Neural progenitor cell (in vitro differentiated cells): Measurements from ENCODE around the gene ELFN1.

ENCODE experiments used
- EZH2phosphoT487 ChIP-seq: fragments of 200-600 bp; sonication (generic); IDR thresholded peaks from 2 replicates; pipeline ENCODE4 v1.6.1; 2017; ENCODE audit warnings: antibody characterized with exemption
- TF ChIP-seq, protein P1 (sequence below): fragments of 200-600 bp; sonication (generic); IDR thresholded peaks from 2 replicates; pipeline ENCODE4 v1.5.1; 2017; ENCODE audit warnings: antibody characterized with exemption, mild to moderate bottlenecking

DNA sequence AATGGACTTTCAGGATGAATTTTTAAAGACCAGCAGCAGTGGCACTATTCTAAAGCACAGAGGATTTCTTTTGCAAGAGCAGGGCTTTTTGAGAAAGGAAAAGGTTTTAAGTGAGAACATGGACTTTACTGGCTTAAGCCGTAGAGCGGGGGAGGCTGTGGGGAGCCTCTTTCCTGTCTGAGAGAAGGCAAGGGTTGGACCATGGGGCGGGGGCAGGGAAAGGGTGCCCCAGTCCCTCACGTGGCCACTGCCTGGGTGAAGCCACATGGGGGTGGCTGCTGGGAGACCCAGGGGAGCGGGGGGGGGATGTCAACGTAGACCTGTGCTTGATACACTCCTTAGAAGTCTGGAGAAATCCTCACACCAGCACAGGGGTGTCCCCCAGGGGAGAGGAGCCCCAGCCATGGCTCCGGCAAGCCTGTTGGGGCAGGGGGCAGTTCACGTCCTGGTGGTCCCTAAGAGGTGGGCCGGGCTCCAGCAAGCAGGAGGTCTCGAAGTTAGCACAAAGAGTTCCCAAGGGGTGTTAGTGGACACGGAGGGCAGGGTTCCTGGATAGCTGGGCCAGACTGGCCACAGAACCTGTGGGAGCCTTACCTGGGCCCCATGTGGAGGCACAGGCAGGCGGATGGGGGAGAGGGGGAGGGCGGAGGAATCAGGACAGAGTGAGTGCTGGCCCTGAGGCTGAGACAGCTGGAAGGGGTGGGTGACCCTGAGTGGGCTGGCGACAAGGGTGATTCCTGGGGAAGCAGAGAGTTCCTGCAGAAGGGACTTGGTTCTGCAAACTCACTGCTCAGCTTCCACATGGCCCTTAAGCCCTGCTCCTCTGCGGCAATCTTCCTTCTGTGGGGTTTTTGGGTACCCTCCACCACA is 36.9 kb upstream of the ELFN1 start:
- TF ChIP-seq, protein P1, sequence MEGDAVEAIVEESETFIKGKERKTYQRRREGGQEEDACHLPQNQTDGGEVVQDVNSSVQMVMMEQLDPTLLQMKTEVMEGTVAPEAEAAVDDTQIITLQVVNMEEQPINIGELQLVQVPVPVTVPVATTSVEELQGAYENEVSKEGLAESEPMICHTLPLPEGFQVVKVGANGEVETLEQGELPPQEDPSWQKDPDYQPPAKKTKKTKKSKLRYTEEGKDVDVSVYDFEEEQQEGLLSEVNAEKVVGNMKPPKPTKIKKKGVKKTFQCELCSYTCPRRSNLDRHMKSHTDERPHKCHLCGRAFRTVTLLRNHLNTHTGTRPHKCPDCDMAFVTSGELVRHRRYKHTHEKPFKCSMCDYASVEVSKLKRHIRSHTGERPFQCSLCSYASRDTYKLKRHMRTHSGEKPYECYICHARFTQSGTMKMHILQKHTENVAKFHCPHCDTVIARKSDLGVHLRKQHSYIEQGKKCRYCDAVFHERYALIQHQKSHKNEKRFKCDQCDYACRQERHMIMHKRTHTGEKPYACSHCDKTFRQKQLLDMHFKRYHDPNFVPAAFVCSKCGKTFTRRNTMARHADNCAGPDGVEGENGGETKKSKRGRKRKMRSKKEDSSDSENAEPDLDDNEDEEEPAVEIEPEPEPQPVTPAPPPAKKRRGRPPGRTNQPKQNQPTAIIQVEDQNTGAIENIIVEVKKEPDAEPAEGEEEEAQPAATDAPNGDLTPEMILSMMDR = no peak
- no peak for TF ChIP-seq EZH2phosphoT487
